Activated naive CD4-positive, alpha-beta T cell treated with anti-CD3 and anti-CD28 coated beads for 36 hours (primary cell): ENCODE results near the gene METTL2A. TPM values are rescaled to one million over a fixed set of nuclear protein-coding genes. Genes with fewer than 3 reads are reported as not detected.
"Not testable (repeated sequence)": the region's sequence is repeated elsewhere in the genome, so short reads cannot be mapped to it uniquely, and the experiment has no call there.

Experiments
- CTCF ChIA-PET: fragments of 350-600 bp; sonication (Branson Sonifier 250); formaldehyde crosslinking; loops from one replicate; lab custom pipeline; 2021; ENCODE audit warnings: antibody characterized with exemption; lab: Charles Lee
- DNase-seq: peaks from one replicate; pipeline ENCODE4 v3.0.0-alpha.2; 2020
- H3K27ac Mint-ChIP-seq: one replicate; pipeline ENCODE4 v1.8.0; 2021; ENCODE audit warnings: mild to moderate bottlenecking, mixed read lengths
- H3K27me3 Mint-ChIP-seq: one replicate; pipeline ENCODE4 v1.8.0; 2021; ENCODE audit warnings: low read depth, mixed read lengths
- H3K36me3 Mint-ChIP-seq: one replicate; pipeline ENCODE4 v1.8.0; 2021; ENCODE audit warnings: low read depth, mixed read lengths
- H3K4me1 Mint-ChIP-seq: one replicate; pipeline ENCODE4 v1.8.0; 2021; ENCODE audit warnings: low read depth, mixed read lengths
- H3K4me3 Mint-ChIP-seq: one replicate; pipeline ENCODE4 v1.8.0; 2021; ENCODE audit warnings: mild to moderate bottlenecking, moderate library complexity, mixed read lengths
- H3K9me3 Mint-ChIP-seq: one replicate; pipeline ENCODE4 v1.8.0; 2021; ENCODE audit warnings: mixed read lengths
- intact Hi-C: fragments of 100-400 bp; cut with micrococcal nuclease; formaldehyde crosslinking; loops from one replicate; pipeline ENCODE4 v1.15.1; 2023
- total RNA-seq, 2 experiments: library from RNA; stranded (reverse); gene quantifications; one replicate each; pipeline ENCODE4 v1.2.3, GENCODE V29; 2021

METTL2A gene
- total RNA-seq, 2 experiments from 2014 or later: 22.4 to 24.6 TPM

DNA sequence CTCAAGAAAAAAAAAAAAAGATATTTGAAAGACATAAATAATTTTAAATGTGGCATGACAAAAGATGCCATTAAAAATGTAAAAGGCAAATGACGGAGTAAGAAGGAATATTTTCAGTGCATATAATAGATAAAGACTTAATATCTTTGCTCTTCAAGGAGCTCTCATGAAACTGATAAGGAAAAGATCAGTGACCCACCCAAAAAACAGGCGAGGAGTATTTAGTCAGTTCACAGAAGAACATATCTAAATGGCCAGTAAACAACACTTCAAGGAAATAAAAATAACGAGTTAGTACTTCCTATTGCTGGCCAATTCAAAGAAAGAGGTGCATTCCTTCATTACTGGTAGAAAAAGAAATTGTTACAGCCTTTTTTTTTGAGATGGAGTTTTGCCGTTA, 22.1 kb downstream of the METTL2A start:
- H3K4me3 Mint-ChIP-seq, H3K4me1 Mint-ChIP-seq, DNase-seq, H3K27ac Mint-ChIP-seq, H3K9me3 Mint-ChIP-seq, H3K27me3 Mint-ChIP-seq, intact Hi-C loops: not testable (repeated sequence)
- H3K36me3 Mint-ChIP-seq: peaks cover 24% of the 10 kb centered on the region
- CTCF ChIA-PET: interaction anchor here (0.7 kb wide), 1 partner anchor 333 kb away, joined by 3 read pairs; no protein-coding TSS in a partner anchor

DNA sequence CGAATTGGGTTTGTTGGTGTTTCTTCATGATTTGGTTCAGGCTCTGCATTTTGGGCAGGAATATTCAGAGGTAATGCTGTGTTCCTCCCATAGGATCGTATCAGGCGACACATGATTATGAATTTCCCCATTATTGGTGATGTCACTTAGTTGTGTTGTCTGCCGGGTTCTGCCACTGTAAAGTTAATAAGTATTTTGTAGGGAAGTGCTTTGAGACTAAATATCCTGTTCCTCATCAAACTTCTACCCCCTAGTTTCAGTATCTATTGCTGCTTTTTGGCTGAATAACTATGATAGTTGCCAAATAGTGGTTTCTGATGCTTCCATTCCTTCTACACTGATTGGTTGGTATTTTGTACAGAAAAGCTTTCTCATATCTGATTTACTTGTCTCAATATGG, 28.5 kb downstream of the METTL2A start:
- H3K27ac Mint-ChIP-seq, DNase-seq, H3K27me3 Mint-ChIP-seq, H3K4me3 Mint-ChIP-seq, H3K4me1 Mint-ChIP-seq, H3K9me3 Mint-ChIP-seq, intact Hi-C loops, CTCF ChIA-PET: not testable (repeated sequence)
- peaks cover 14% of the 10 kb centered on the region for H3K36me3 Mint-ChIP-seq

DNA sequence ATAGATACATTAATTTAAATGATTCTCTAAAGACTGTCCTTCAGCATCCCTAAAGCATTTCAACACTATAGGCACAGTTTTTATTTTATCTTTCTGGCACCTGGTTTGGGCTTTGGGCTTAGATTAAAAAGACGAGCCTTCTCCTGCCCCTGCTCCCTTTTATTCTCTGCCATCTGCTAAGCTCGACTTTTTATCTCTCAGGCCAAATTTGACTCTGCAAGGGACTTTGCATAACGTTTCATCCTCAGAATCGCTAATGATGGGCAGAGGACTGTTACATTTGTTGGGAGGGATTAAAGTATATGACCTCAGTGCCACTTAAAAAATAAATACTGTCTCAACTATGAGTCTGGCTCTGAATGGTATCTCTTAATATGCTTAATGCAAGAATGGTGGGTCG, 29.3 kb downstream of the METTL2A start:
- H3K4me1 Mint-ChIP-seq, H3K27ac Mint-ChIP-seq, H3K27me3 Mint-ChIP-seq, H3K36me3 Mint-ChIP-seq, intact Hi-C loops, CTCF ChIA-PET, DNase-seq, H3K4me3 Mint-ChIP-seq, H3K9me3 Mint-ChIP-seq: not testable (repeated sequence)

DNA sequence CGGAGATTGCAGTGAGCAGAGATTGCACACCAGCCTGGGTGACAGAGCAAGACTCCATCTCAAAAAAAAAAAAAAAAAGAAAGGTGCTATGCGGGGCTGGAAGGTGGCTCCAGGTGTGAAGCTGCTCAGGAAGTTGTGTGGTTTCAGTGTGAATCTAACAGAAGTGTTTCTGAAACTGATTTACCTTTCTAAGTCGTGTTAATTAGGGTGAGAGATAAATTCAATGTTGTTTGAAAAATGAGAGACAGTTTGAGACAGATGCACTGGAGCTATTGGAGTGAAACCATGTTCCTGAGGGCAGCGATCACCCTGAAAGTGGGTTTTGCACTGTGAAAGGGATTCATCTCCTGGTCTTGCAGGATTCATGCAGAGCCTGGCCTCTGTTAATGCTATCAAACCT, 30.0 kb downstream of the METTL2A start:
- intact Hi-C loops, H3K4me1 Mint-ChIP-seq, CTCF ChIA-PET, H3K36me3 Mint-ChIP-seq, H3K9me3 Mint-ChIP-seq, H3K4me3 Mint-ChIP-seq, DNase-seq, H3K27ac Mint-ChIP-seq, H3K27me3 Mint-ChIP-seq: not testable (repeated sequence)

DNA sequence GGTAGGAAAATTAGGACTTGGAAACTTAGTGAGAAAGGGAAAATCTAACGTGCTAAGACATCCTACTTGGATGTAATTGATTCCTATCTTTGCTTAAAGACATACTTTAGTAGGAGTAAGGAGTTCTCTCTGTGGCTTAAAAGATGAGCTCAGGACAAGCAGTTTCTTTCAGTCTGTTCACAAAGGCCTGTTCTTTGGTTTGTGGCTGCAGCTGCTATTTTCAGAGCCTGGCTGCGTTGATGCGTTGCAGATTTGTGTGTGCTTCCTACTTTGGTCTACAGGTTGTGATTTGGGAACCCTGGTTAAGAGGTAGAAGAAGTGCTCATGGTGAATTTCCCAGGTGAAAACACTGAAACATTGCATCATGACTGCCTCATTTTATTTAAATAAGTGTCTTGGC, 30.4 kb downstream of the METTL2A start:
- H3K27me3 Mint-ChIP-seq, CTCF ChIA-PET, H3K27ac Mint-ChIP-seq, DNase-seq, intact Hi-C loops, H3K36me3 Mint-ChIP-seq, H3K4me3 Mint-ChIP-seq, H3K9me3 Mint-ChIP-seq, H3K4me1 Mint-ChIP-seq: not testable (repeated sequence)

DNA sequence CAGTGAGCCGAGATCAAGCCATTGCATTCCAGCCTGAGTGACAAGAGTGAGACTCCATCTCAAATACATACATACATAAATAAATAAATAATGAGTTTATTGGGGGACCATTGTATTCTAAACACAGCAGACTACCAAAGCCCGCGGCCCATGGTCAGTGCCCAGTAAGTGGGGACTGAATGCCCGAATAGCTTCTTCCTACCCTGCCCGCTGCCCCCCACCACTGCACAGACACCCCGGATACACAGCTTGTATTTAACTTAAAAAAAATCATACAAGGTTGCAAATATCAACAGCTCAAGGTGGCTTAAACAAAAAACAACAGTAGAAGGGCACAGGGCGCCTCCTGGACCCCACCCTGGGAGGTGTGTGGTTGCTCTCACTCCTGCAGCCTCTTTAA, 32.3 kb downstream of the METTL2A start:
- H3K36me3 Mint-ChIP-seq: peaks cover 3% of the 10 kb centered on the region
- intact Hi-C loops: no loop called here
- no peak overlapping the region for H3K27ac Mint-ChIP-seq
- H3K4me3 Mint-ChIP-seq: no peak overlapping the region
- peaks cover 1% of the 10 kb centered on the region for H3K9me3 Mint-ChIP-seq
- no peaks in the 10 kb centered on the region for H3K27me3 Mint-ChIP-seq
- CTCF ChIA-PET: no interaction called here
- H3K4me1 Mint-ChIP-seq: peaks cover 5% of the 10 kb centered on the region
- no peak for DNase-seq

DNA sequence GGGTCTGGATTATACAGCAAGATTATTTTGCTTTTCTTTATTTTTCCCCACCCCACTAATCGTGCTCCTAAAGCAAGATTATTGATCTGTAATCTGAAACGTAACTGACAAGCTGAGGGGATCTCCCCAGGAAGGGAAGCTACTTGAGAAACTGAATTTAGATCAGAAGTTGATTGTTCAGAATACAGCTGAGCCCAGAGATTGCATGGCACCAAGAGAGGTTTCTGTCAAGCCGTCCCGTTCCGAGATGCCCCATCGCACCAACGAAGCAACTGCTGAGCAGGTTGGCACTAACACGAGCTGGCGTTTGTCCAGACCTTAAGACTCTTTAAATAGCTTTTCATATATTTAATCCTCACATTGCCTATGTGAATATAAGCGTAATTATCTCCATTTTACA, 34.8 kb downstream of the METTL2A start:
- DNase-seq, CTCF ChIA-PET, H3K9me3 Mint-ChIP-seq, H3K36me3 Mint-ChIP-seq, H3K4me1 Mint-ChIP-seq, H3K27ac Mint-ChIP-seq, intact Hi-C loops, H3K27me3 Mint-ChIP-seq, H3K4me3 Mint-ChIP-seq: not testable (repeated sequence)

DNA sequence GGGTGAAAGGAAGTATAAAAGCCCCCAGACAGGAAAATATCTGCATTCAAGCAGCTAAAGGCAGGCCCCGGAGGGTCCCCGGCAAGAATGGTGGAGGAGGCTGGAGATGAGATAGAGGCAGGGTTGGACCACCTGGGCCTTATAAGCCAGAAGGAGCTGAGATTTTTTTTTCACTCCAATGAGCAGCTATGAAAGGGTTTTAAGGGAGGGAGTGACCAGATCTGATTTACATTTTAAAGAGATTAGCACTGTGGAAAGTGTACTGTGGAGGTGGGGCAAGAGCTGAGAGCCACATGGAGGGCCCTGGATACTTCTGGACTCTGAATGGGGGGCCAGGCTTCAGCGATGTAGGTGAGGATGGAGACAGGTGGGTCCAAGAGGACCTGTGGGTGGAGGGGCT, 40.7 kb downstream of the METTL2A start:
- H3K9me3 Mint-ChIP-seq, DNase-seq, H3K4me1 Mint-ChIP-seq, H3K27me3 Mint-ChIP-seq, H3K4me3 Mint-ChIP-seq, H3K27ac Mint-ChIP-seq, intact Hi-C loops, H3K36me3 Mint-ChIP-seq: not testable (repeated sequence)
- CTCF ChIA-PET: interaction anchor here (0.6 kb wide), 1 partner anchor 83 kb away, joined by 3 read pairs; no protein-coding TSS in a partner anchor

DNA sequence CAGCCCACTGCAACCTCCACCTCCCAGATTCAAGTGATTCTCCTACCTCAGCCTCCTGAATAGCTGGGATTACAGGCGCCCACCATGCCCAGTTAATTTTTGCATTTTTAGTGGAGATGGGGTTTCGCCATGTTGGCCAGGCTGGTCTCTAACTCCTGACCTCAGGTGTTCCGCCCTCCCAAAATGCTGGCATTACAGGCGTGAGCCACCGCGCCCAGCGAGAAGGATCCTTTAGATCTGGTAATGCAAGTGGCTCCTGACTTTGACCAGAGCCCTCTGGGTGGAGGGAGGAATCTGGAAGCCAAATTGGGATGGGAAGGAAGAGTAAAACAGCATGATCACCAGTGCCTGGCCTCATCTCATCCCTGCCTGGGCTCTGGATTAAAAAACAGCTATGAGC, 41.6 kb downstream of the METTL2A start:
- DNase-seq, H3K27me3 Mint-ChIP-seq, intact Hi-C loops, CTCF ChIA-PET, H3K27ac Mint-ChIP-seq, H3K36me3 Mint-ChIP-seq, H3K4me1 Mint-ChIP-seq, H3K4me3 Mint-ChIP-seq, H3K9me3 Mint-ChIP-seq: not testable (repeated sequence)

DNA sequence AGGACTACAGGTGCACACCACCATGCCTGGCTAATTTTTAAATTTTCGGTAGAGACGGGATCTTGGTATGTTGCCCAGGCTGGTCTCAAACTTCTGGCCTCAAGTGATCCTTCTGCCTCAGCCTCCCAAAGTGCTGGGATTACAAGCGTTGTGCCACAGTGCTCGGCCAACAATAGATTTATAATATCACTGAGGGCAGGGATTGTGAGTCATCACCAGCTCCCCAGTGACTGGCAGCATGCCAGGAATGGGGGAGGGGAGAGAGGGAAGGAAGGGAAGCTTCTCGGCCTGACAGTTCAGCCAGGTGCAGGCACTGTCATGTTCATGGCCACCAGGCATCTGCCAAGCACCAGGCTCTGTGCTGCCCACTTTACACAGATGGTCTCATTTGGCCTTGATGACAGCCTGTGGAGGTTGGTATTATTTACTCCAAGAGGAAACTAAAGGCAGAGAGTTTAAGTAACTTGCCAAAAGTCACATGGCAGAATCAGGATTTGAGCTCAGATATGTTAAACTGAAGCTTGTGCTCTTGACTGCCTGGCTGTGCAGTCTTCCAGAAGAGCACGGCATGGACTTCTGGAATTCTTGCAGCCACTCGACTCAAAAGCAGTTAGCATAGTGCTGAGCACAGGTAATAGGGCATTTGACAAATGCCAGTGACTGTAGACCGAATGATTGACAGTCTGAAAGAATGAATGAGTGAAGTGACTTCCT, 47.1 kb downstream of the METTL2A start:
- H3K4me1 Mint-ChIP-seq, H3K27me3 Mint-ChIP-seq, H3K4me3 Mint-ChIP-seq, intact Hi-C loops, H3K36me3 Mint-ChIP-seq, H3K9me3 Mint-ChIP-seq: not testable (repeated sequence)
- peak; percentile 79 for DNase-seq
- CTCF ChIA-PET: interaction anchor here (1.2 kb wide), 1 partner anchor 48 kb away, joined by 3 read pairs; no protein-coding TSS in a partner anchor
- H3K27ac Mint-ChIP-seq: peak overlapping the region; percentile 5

DNA sequence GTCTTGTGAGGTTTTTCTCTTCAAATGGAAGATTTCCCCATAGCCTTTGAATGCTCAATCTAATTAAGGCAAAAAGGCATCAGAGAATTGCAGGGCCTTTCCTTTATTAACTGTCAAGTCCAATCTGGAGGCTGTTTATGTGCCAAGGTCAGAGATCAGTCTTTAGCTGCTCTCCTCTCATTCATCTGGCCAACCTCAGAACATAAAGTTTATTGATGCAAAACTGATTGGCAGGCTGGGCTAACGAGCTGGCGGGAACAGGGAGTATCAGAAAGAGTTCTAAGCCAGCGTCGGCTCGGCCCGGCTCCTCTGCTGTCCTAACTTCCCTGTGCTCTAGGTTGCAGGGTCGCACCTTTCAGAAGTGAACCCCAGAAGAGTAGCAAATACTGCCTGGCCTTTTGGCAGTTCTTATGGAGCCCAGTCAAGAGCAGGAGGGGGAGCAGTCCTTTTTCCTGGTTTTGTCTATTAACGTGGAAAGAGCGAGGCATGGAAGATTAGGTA, 47.7 kb downstream of the METTL2A start:
- DNase-seq, H3K27me3 Mint-ChIP-seq, H3K4me3 Mint-ChIP-seq, H3K27ac Mint-ChIP-seq, intact Hi-C loops, H3K9me3 Mint-ChIP-seq, H3K4me1 Mint-ChIP-seq, H3K36me3 Mint-ChIP-seq: not testable (repeated sequence)
- CTCF ChIA-PET: interaction anchor here (1.2 kb wide), 1 partner anchor 49 kb away, joined by 3 read pairs; no protein-coding TSS in a partner anchor

DNA sequence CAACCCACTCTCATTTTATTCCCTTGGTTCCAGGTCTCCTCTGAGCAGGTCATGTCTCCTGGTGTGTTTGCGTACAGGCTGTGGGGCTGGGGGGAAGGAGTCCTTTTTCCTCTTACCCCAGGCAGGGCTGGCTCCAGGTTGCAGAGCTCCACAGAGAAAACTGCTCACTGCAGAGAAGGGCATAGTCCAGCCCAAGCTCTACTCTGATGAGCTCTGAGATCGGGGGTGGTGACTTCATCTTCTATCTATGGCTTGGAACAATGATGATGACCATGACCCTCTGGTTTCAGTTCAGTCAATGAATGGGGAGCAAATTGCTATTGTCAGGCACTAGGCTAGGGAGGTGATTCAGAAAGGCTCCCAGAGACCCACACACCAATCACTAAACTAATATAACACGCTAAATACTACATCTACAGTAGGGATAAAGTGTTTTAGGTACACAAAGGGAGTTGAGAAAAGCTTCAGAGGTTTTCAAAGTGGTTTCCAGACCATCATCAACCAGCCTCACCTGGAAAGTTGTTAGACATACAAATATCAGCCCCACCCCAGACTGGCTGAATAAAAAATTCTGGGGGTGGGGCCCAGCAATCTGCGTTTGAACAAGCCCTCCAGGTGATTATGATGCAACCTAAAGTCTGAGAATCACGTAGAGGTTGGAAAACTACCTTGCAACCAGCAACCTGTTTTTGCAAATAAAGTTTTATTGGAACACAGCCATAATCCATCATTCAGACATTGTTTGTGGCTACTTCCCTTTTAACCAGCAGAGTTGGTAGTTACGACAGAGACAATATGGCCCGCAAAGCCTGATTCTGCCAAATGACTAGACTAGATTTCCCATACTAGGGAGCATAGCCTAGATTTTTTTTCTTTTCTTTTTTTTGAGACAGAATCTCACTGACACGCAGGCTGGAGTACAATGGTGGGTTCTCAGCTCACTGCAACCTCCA, 49.6 kb downstream of the METTL2A start:
- H3K27ac Mint-ChIP-seq, CTCF ChIA-PET, H3K36me3 Mint-ChIP-seq, H3K27me3 Mint-ChIP-seq, DNase-seq, H3K4me3 Mint-ChIP-seq, intact Hi-C loops, H3K9me3 Mint-ChIP-seq: not testable (repeated sequence)
- H3K4me1 Mint-ChIP-seq: peaks cover 13% of the 10 kb centered on the region
